ENCODE results near the gene ZKSCAN5. TPM values are rescaled to one million over a fixed set of nuclear protein-coding genes. Genes with fewer than 3 reads are reported as not detected.

The ZKSCAN5 gene
- total RNA-seq: 7.1 and 7.8 TPM in 2 replicates

DNA sequence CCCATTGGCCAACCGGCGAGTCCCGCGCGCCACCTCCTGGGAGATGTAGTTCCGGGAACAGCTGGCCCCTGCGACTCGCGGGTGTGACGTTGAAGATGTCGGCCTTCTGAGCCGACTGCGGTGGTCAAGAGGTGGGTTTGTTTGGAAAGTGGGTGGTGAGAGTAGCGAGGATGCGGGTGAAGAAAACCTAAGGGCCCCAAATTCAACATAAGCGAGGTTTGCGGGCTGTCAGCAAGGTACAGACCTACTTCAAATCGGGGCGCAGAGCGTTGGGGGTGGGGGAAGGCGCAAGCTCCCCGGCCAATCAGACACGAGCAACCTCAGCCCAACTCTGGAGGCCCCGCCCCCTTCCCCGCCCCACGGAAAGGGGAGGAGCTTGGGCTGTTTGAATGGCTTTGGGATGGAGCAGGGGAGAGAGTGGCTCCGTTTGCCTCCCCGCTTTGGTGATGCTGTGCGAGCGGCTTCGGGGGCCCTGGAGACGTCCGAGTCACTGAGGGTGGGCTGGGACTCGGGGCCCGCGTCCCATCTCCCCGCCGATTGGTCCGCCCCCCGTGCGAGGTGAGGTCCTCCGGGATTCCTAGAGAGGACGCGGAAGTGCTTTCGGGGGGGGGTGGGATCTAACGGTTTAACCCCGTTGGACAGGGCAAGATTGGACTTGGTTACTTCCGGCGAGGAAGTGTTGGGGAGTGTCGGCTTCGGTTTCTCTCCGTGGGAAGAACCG lies at the start of gene ZKSCAN5:
TSS of gene ZKSCAN5 (plus strand) at position 60 of the 721 bp plus-strand sequence. CDS start 1,383 bp downstream, outside the sequence.

DNA sequence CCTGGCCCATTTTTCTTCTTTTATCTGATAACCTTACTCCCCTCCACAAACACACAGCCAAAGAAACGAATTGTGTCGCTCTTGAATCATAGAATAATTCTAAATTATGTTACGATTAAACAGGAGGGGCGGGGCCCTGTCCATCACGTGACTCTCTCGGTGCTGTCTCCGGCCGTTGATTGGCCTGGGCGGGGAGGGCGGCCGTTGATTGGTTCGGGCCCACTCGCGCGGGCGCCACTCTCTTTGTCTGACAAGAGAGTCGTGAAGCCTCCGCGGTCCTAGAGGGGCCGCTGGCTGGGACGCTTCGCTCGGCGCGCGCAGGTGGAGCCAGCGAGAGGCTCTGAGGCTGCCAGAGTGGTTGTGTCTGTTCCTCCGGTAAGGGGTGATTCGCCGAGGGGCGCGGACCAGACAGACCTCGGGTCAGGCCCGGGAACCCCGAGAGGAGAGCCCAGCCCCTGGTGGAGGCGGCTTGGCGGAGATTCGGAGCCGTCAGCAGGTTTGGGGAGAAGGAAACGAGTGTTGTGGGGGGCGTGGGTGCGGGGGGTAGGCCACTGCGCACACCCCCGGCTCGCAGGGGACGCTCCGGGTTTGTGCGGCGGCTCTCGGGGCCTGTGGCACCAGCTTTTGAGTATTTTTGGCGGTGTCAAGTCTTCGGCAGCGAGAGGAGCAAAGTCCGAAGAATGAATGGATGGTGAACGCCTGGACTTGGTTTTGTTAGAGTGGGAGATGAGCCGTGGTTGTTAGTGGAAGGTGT lies 31.7 kb upstream of the ZKSCAN5 start, which contains the start of gene ZNF789:
TSS of gene ZNF789 (plus strand) at position 330 of the 754 bp plus-strand sequence. CDS start 3,567 bp downstream, outside the sequence.

DNA sequence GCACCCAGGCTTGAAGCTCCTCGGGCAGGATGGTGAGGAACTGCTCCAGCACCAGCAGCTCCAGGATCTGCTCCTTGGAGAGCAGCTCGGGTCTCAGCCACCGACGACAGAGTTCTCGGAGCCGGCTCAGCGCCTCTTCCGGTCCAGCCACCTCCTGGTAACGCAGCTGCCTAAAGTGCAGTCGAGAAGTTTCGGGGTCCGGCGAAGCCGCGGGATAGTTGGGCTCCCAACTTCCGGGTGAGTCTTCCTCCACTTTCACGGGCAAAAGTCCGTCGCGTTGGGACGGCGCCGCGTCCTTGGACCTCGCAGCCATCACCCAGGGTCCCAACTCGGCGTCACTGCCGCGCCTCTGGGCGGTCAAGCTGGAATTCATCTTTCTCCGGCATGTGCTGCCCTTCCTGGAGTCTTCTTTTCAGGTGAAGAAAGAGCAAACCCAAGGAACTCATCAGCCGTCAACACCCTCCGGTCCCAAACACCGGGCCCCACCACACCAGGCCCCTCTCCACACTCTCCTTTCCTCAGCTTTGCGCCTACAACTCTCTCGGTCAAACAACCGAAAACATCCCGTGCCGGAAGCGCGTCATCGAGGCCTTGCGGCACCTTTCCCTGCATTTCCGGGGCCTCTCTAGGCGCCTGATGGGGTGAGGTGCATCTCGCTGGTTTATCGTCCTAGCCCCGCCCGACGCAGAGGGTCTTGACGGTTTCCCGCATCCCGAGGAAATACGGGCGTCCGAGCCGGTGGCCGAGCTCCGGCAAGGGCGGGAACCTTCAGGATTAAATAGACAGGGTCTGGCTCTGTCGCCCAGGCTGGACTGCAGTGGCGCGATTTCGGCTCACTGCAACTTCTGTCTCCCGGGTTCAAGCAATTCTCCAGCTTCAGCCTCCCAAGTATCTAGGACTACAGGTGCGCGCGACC lies 4.5 kb upstream of the ZKSCAN5 start, which contains the start of gene ZNF394:
TSS of gene ZNF394 (minus strand) at position 561 of the 916 bp plus-strand sequence. CDS start at position 373, 188 bp downstream.

DNA sequence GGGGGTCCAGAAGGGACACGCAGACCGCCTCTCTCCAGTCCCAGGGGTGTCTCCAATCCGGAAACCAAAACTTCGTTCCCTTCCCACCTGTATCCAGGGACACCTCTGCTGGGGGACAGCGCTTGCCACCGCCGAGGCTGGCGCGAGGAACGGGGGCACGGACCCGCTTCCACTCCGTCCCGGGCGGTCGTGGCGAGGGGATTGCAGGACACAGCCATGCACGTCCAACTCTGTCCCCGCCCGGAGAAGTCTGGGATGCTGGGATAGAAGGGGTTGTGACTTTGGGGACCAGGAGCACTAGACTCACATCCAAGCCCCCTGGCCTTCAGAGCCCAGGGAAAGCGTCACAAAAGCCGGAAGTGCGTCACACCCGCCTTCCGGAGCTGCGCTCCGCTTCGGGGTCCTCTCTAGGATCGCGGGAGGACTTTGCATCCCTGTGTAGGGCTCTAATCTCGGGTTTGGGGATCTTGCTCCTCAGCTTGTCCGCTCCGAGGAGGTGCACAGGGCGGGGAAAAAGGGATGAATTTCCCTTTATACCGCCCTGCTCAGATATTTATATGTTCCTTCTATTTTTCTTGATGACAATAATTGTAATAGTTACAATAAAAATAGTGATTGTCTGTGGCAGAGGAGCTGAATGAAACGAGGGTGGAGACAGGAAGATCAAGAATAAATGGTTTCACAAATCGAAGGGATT lies 47.5 kb downstream of the ZKSCAN5 start, which contains the start of gene FAM200A:
TSS of gene FAM200A (minus strand) at position 348 of the 697 bp plus-strand sequence. CDS start 3,707 bp downstream, outside the sequence.

DNA sequence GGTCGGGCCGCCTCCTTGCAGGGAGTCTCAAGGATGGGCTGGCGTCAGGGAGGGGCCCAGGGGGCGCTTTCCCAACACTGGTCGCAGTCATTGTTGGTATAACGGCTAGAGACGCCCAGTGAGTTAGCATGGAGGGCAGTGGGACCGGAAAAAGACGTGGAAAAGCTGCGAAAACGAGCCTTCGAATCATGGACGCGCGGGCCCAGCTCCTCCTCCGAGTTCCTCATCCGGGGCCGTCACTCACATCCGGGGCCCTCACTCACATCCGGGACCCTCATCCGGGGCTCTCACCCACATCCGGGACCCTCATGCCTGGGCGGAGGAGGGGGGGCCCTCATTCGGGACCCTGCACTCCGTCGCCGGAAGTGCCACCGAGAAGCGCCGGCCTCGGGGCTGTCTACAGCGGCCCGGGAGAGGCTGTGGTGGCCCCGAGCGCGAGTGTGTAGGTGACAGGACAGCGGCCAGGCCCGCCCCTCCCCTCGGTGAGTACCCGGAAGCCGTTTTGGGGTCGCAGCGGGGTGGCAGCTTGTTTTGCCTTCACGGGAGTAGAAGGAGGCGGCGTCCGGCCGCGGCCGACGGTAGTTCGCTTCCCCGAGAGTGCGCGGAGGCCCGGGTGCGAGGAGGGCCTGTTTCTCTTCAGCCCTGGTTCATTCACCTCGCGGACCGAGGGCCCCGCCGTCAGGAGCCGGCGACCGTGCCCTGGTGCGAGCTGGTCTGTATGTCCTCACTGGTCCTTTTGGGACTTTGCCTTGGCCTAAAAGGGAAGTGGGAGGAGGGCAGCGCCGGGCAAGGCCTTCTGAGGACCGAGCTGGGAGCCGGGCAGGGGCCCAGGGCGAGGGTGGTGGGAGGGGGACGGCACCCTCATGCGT lies 54.1 kb downstream of the ZKSCAN5 start, which contains the start of gene ZNF655:
TSS of gene ZNF655 (plus strand) at position 337 of the 869 bp plus-strand sequence. CDS start 1,918 bp downstream, outside the sequence.

Other genes with a start within 250 kb of the ZKSCAN5 start
- gene MYH16, start 231.8 kb upstream of the ZKSCAN5 start, total RNA-seq: not detected in 2 replicates
- gene ARPC1A, start 178.8 kb upstream of the ZKSCAN5 start, total RNA-seq: 281 and 385 TPM in 2 replicates
- gene ARPC1B, start 129.9 kb upstream of the ZKSCAN5 start, total RNA-seq: 528 and 673 TPM in 2 replicates
- gene PDAP1, start 96.1 kb upstream of the ZKSCAN5 start, total RNA-seq: 140 and 181 TPM in 2 replicates
- 87.6 and 120 TPM in 2 replicates for gene BUD31, start 95.7 kb upstream of the ZKSCAN5 start, total RNA-seq
- 6.2 and 8.1 TPM in 2 replicates for gene PTCD1, start 65.9 kb upstream of the ZKSCAN5 start, total RNA-seq
- 28.5 and 36.3 TPM in 2 replicates for gene CPSF4, start 65.7 kb upstream of the ZKSCAN5 start, total RNA-seq
- gene ATP5MF, start 38.5 kb upstream of the ZKSCAN5 start, total RNA-seq: 3,963 and 4,747 TPM in 2 replicates
- 1.4 and 4.1 TPM in 2 replicates for gene ZNF789, start 31.8 kb upstream of the ZKSCAN5 start, total RNA-seq
- gene ZNF394, start 4.4 kb upstream of the ZKSCAN5 start, total RNA-seq: 9.9 and 11.2 TPM in 2 replicates
- gene FAM200A, start 47.5 kb downstream of the ZKSCAN5 start, total RNA-seq: 4.0 and 5.5 TPM in 2 replicates
- 70.2 and 76.4 TPM in 2 replicates for gene ZNF655, start 54.0 kb downstream of the ZKSCAN5 start, total RNA-seq
- gene TMEM225B, start 93.6 kb downstream of the ZKSCAN5 start, total RNA-seq: not detected in 2 replicates
- gene ZSCAN25, start 112.3 kb downstream of the ZKSCAN5 start, total RNA-seq: 7.3 and 18.5 TPM in 2 replicates
- gene CYP3A5, start 175.3 kb downstream of the ZKSCAN5 start, total RNA-seq: 0.89 and 3.2 TPM in 2 replicates
- gene CYP3A7, start 230.5 kb downstream of the ZKSCAN5 start, total RNA-seq: not detected in 2 replicates